GM12878 (cell line): ENCODE measurements around the gene PELO.

ENCODE experiments used
- POLR2A ChIP-seq: IDR thresholded peaks from 2 replicates; pipeline ENCODE4 v1.6.1; 2011; ENCODE audit warnings: low read depth, mild to moderate bottlenecking, low read length
- SP1 ChIP-seq: IDR thresholded peaks from one replicate; pipeline ENCODE4 v1.6.1; 2011; ENCODE audit warnings: low read depth, low read length

DNA sequence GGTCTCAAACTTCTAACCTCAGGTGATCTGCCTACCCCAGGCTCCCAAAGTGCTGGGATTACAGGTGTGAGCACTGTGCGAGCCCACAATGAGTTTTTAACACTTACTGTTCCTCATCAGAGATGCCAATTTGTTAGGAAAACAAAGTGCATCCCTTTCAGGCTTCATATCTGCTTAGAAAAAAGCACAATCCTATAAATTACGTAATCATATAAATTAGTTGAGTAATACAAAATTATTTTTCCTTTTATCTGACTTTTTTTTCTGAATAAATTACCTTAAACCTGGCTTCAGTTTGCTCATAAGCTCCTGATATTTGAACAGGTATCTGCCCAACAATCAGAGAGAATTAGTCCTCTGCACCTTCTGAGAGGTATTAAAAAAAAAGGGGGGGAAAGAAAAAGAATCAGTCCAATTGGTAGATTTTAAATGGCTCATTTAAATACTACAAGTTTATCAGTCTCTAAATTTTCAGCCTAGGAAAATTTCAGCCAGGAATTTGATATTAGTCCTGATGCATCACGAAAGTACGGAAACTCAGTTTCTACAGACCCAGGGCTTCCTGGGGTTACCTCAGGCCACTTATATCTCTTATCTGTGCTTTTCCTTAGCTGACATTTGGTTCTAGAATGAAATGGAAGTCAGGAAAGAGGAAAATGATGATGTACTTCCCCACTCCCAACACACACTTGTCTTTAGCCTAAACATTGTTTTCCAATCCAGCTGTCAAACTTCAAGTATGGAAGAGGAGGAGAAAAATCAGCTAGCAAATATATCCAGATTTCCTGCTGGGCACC is 26.8 kb downstream of the PELO start:
- TF ChIP-seq SP1 (no peak), POLR2A (no peak)
